ENCODE data around the gene SPECC1. TPM values are rescaled to one million over a fixed set of nuclear protein-coding genes. Genes with fewer than 3 reads are reported as not detected.

Gene SPECC1
- total and polyA plus RNA-seq, 10 of the 15 experiments (the other 5 are each of a cell fraction or from before 2014, with no cell fraction given): 6.4 to 40.6 (median 23.9) TPM

DNA sequence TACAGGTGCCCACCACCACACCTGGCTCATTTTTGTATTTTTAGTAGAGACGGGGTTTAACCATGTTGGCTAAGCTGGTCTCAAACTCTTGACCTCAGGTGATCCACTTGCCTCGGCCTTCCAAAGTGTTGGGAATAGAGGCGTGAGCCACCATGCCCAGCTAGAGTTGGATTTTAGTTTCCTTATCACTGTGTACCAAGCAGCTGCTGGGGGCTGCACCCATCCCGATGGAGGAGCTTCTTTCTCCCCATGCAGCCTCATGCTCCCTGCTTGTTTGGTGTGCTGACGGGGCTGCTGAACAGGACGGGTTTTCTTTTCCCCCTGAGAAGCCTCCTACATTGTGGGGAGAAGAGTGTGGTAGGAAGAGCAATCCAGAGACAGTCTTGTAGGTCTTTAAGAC, 285.0 kb downstream of the SPECC1 start (continued):
- TF ChIP-seq, protein P1, sequence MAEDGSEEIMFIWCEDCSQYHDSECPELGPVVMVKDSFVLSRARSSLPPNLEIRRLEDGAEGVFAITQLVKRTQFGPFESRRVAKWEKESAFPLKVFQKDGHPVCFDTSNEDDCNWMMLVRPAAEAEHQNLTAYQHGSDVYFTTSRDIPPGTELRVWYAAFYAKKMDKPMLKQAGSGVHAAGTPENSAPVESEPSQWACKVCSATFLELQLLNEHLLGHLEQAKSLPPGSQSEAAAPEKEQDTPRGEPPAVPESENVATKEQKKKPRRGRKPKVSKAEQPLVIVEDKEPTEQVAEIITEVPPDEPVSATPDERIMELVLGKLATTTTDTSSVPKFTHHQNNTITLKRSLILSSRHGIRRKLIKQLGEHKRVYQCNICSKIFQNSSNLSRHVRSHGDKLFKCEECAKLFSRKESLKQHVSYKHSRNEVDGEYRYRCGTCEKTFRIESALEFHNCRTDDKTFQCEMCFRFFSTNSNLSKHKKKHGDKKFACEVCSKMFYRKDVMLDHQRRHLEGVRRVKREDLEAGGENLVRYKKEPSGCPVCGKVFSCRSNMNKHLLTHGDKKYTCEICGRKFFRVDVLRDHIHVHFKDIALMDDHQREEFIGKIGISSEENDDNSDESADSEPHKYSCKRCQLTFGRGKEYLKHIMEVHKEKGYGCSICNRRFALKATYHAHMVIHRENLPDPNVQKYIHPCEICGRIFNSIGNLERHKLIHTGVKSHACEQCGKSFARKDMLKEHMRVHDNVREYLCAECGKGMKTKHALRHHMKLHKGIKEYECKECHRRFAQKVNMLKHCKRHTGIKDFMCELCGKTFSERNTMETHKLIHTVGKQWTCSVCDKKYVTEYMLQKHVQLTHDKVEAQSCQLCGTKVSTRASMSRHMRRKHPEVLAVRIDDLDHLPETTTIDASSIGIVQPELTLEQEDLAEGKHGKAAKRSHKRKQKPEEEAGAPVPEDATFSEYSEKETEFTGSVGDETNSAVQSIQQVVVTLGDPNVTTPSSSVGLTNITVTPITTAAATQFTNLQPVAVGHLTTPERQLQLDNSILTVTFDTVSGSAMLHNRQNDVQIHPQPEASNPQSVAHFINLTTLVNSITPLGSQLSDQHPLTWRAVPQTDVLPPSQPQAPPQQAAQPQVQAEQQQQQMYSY (CRISPR knock-in tag; IDR thresholded peaks at IDR 0.05): no peak
- TF ChIP-seq JUND (IDR thresholded peaks at IDR 0.05; ENCODE audit: low read depth, low read length): no peak
- no peak for TF ChIP-seq NR2F1 (conservative IDR thresholded peaks at IDR 0.05)
- TF ChIP-seq, protein P2, sequence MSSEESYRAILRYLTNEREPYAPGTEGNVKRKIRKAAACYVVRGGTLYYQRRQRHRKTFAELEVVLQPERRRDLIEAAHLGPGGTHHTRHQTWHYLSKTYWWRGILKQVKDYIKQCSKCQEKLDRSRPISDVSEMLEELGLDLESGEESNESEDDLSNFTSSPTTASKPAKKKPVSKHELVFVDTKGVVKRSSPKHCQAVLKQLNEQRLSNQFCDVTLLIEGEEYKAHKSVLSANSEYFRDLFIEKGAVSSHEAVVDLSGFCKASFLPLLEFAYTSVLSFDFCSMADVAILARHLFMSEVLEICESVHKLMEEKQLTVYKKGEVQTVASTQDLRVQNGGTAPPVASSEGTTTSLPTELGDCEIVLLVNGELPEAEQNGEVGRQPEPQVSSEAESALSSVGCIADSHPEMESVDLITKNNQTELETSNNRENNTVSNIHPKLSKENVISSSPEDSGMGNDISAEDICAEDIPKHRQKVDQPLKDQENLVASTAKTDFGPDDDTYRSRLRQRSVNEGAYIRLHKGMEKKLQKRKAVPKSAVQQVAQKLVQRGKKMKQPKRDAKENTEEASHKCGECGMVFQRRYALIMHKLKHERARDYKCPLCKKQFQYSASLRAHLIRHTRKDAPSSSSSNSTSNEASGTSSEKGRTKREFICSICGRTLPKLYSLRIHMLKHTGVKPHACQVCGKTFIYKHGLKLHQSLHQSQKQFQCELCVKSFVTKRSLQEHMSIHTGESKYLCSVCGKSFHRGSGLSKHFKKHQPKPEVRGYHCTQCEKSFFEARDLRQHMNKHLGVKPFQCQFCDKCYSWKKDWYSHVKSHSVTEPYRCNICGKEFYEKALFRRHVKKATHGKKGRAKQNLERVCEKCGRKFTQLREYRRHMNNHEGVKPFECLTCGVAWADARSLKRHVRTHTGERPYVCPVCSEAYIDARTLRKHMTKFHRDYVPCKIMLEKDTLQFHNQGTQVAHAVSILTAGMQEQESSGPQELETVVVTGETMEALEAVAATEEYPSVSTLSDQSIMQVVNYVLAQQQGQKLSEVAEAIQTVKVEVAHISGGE (CRISPR knock-in tag; IDR thresholded peaks at IDR 0.05): no peak
- TF ChIP-seq IRF4 (IDR thresholded peaks at IDR 0.05; ENCODE audit: low read depth, low read length): no peak
- no peak for TF ChIP-seq NR2C1 (IDR thresholded peaks at IDR 0.05)
